HG02840 (cell line): ENCODE results near the gene KIF17.

Experiments
- ATAC-seq: cut with Tn5 transposase; IDR thresholded peaks from one replicate; pipeline ENCODE4 v1.9.1; 2021; ENCODE audit warnings: mild to moderate bottlenecking, moderate library complexity, moderate number of reproducible peaks; ENCODE audit not compliant: unreplicated experiment, low FRiP score

Gene KIF17

DNA sequence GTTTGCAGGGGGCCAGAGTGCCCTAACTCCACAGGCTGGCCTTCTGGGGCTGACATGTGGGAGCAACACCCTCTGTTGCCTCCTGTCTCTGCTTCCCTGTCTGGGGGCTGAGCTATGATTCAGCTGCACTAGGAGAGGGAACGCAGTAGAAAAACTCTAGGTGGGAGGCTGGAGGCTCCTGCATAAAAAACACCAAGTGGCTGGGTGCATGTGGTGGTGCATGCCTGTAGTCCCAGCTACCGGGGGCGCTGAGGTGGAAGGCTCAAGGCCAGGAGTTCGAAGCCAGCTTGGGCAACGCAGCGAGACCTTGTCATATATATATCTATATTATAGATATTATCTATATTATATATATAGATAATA lies 5.6 kb downstream of the KIF17 start:
- no peak for ATAC-seq

DNA sequence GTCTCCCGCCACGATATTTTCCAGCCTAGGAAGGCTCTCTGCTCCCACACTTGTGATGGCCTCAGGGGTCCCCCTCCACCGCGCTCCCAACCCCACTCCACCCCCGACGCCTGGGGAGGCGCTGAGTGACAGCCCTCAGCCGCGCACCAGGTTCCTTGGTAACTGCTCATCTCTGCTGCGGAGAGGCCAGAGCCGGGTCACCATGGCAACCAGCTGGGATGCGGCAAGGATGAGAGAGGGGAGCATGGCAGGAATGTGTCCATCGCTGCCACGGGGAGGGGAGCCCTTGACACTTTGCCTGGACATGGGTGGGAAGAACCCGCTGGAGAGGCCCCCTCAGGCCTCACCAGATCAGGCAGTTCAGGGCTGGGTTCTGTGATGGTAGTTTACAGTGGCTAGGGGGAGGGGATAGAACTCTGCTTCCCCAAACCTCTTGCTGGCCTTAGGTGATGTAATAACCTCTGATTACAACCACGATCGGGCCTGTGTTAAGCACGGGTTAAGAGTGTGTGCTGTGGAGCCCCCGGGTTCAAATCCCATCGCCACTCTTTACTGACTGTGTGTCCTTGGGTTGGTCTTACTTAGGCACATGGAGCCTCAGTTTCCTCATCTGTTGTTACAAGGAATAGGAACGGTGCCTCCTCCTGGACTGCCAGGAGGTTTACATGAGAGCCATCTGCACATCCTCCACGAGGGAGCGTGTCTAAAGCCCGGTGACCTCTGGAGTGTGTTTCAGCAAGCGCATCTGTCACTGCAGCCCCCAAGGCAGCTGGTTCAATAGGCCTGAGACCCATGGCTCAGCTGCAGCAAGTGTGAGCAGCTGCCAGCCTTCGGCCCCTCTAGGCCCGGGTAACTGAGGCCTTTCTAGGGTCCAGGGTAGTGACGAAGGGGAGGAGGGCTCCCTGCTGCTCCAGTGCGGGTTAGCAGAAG lies 6.3 kb downstream of the KIF17 start:
- no peak for ATAC-seq

DNA sequence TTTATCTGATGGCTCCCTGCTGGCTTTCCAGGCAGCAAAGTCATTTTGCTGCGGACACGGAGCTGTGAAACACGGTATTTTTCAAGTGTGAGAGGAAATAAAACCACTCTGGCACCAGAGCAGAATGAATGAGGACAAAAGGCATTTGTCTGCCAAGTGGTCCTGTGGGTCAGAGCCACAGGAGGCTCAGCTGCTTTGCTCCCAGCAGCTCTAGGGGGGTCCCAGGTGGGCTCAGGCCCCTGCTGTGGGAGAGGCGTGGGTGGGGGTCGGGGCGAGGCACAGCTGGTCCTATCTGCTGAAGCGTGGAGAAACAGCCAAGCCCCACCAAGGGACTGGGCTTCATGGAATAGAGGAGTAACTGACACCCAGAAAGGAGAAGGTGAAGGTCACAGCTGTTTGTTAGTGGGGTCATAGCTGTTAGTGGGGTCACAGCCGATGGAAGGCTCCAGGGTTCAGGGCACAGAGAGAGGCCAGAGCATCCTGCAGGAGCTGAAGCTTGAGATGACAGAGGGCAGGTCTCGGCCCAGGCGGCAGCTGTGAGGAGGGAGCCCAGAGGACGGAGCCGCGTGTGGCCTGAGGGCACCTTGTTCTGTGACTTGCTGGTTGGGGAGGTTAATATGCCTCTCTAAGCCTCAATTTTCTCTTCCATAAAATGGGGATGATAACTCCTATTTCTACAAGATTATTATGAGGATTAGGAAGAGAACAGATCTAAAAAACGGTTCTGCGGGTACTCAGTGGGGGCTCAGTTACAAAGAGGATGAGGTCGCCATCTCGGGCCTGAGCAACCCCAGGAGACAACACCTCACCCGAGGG lies 7.1 kb downstream of the KIF17 start:
- no peak for ATAC-seq

DNA sequence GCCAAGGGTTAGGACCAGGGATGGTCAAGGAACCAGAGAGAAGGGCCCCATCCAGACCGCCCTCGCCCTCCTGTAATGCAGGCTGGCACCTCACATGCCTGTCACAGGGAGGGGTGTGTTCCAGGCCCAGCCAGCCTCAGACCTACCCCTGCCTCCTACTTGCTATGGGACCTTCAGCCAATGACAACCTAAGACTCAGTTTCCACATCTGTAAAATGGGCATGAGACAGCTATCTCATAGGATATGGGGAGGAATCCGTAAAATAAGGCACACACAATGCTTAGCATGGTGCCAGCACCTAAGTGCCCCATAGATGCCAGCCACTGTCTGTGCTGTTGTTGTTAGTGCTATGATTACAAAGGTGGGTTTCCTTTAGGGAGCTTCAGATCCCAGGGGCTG lies 7.9 kb downstream of the KIF17 start:
- no peak for ATAC-seq

DNA sequence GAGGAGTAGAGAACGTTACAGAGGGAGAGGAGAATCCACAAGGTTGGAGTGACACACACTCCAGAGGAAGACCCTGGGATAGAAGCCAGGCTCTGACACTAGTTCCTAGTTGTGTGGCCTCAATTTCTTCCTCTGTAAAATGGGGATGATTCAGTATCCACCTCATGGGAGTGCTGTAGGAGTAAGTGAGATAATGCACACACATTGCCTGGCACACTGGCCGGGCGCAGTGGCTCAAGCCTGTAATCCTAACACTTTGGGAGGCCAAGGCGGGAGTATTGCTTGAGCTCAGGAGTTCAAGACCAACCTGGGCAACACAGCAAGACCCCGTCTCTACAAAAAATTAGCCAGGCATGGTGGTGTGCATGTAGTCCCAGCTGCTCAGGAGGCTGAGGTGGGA lies 8.9 kb downstream of the KIF17 start:
- no peak for ATAC-seq

DNA sequence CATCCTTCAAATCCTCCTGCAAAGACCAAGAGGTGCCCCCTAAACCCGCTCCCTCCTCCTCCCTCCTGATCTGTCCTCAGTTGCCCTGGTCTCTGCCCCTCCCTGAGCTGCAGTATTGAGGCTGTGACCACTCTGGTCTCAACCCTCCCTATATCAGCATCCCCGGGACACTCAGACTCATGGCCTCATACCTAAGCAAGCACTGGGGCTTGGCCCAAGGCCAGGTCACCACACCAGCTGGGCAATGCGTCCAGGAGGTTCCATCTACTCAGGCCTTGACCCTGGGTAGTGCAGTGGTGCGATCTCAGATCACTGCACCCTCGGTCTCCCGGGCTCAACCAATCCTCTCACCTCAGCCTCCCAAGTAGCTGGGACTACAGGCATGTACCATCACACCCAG lies 9.8 kb downstream of the KIF17 start:
- no peak for ATAC-seq

DNA sequence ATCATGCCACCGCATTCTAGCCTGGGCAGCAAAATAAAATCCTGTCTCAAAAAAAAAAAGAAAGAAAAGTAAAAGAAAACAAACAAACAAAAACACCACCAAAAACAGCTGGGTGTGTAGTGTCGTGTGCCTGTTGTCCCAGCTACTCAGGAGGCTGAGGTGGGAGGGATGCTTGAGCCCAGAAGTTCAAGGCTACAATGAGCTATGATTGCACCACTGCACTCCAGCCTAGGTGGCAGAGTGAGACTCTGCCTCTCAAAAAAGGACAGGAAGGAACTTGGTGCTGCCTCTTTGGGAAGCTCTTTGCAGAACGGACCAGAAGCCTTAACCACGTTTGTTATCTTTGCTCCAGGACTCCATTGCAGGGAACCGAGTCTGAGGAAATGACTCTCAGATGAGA lies 11.0 kb downstream of the KIF17 start:
- ATAC-seq, result no peak

DNA sequence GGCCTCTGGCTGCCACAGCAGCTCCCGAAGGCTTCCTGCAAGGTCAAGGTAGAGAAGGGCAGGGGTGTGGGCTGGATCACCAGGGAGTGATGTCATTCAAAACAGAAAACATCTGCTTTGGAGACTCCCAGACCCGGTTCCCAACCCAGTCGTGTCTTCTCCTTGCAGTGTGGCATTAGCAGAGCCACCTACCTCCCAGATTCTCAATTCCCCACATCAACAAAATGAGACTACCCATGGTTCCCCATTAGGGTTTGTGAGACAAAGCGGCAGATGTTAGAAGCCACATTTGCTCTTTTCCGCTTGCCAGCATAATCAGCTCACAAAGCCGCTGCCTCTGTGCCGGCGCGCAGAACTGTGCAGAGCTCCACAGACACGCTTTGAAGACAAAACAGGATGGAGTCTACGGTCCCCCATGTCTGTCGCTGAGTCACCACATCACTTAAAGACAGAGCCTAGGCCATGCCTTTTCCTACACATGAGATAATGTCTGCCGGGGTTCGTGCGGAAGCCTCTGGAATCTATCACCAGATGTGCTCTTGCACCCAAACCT lies 12.5 kb downstream of the KIF17 start:
- no peak for ATAC-seq

DNA sequence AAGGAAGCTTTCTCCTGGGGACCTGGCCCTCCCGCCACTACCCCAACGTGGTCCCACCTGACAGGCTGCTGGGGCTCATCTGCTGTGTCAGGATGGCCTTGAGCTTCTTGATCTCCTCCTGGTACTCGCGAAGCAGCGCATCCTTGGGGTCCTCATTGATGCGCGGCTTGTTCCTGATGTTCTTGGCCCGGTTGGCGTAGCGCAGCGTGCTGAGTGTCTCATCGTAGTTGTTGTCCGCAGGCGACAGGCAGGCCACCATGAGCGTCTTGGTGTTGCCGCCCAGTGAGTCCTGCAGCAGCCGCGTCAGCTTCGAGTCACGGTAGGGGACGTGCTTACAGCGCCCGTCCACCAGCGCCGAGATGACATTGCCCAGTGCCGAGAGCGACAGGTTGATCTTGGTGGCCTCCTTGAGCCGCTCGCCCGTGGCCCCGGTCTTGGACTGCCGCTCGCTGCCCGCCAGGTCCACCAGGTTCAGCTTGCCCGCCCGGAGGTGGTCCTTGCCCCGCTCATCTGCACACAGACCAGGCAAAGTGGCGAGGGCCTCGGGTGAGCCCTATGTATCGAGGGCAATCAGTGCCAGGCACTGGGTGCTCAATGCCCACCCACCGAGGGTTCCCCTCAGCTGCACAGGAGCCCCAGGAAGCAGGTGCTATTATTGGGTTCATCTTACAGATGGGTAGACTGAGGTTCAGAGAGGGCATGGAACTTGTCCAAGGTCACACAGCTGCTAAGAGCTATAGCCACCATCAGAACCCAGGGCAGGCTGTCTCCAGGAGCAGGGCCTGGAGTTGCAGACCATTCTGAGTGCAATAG lies 13.2 kb downstream of the KIF17 start:
- no peak for ATAC-seq

DNA sequence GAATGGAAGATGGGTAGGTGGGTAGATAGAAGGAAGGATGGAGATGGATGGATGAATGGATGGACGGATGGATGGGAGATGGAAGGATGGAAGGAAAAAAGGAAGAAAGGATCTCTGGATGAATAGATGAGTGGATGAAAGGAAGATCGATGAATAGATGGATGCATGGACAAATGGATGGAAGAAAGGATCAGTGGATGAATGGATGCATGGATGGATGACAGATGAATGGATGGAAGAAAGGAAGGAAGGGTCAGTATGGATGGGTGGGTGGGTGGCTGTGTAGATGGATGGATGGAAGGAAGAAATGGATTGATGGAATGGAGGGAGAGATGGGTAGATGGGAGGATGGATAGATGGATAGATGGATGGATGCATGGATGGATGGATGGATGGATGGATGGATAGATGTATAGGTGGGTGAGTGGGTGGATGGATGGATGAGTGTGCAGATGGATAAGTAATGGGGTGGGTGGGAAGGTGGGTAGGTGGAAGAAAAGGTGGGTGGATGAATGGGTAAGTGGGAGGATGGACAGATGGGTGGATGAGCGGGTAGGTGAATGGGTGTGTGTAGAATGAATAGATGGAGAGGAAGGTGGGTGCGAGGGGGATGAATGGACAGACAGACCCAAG lies 14.6 kb downstream of the KIF17 start:
- ATAC-seq, result no peak

DNA sequence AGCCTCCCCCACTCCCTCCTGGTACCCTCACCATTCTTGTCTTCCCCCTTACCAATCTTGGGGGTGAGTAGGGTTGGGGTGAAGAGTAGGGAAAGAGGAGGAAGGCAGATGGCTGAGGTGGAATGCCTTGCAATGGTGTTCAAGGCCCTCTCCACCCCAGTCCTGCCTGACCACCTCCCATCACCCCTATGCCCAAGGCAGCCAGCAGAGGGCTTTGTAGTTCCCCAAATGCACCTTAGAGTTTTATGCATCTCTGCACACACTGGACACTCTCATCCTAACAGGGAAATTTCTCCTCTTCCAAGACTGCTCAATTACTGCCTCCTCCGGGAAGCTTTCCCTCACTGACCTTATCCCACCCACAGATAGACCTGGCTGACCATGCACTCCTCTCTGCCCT lies 15.4 kb downstream of the KIF17 start:
- ATAC-seq, result no peak

DNA sequence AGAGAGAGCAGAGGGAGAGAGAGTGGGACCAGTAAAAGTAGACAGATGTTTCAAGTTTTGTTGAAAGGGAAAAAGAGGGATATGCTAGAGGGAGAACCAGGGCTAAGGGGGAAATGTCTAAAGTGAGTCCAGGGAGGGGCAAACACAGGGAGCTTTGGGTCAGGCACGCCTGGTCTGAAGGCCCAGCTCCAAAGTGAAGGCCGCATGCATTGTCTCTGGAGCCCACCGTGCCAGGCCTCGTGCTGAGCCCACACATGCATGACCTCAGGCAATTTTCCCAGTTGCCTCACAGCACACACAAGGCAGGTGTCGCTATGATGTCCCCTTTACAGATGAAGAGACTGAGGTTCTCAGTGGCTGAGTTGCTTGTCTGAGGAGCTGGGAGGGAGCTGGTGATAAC lies 16.0 kb downstream of the KIF17 start:
- ATAC-seq, result no peak

DNA sequence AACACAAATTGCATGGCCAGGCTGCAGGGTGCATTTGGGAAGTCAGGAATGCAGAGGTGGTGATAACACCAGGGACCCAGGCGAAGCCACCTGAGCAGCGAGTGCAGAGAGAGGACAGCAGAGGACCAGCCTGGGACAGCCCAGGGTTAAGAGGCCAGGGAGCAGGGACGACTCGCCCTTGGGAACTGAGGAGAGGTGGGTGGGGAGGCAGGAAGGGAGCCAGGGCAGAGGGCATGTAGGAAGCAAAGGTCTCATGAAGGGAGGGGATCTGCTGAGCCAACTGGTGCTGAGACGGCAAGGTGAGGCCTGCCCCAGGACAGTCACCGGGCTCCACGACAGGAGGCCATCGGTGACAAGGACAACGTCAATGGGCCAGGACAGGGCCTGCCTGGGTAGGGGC lies 16.4 kb downstream of the KIF17 start:
- ATAC-seq, result no peak

DNA sequence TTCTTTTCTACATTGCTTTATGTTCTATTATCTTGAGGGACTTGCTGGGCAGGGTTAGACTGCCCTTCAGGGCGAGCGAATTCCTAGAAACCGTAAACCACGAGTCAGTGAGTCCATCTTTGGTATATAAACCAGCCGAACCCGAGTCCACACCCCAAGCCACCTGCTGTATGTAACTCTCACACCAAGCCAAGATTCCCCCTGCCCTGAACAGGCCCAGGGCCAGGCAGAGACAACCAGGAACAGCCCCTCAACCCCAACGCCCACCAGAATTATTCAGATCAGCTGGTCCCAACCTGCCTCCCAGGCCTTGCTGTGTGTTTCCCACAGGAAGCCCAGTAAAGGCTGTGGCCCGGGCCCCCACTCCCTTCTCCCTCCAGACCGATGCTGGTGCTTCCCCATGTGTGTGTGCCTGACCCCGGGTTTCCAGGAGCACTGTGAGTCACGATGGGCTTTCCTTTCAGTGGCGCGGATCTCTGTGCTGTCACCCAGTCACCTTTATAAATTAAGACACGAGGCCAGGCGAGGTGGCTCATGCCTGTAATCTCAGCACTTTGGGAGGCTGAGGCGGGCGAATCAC lies 17.1 kb downstream of the KIF17 start:
- no peak for ATAC-seq

DNA sequence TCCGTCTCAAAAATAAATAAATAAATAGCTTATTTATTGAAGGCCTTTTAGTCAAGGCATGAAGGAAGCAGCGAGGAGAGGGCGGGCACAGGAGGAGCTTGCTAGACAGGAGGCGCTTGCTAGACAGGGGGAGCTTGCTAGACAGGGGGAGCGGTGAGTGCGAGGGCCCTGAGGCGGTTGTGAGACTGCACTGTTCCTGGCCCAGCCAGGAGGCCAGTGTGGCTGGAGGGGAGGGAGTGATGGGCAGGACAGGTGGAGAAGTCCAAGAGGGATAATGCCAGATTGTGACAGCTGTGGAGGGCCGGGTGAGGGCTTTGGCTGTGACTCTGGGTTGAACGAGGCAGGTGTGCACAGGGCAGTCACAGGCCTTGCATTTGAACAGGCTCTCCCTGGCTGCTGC lies 18.2 kb downstream of the KIF17 start:
- ATAC-seq, result no peak

DNA sequence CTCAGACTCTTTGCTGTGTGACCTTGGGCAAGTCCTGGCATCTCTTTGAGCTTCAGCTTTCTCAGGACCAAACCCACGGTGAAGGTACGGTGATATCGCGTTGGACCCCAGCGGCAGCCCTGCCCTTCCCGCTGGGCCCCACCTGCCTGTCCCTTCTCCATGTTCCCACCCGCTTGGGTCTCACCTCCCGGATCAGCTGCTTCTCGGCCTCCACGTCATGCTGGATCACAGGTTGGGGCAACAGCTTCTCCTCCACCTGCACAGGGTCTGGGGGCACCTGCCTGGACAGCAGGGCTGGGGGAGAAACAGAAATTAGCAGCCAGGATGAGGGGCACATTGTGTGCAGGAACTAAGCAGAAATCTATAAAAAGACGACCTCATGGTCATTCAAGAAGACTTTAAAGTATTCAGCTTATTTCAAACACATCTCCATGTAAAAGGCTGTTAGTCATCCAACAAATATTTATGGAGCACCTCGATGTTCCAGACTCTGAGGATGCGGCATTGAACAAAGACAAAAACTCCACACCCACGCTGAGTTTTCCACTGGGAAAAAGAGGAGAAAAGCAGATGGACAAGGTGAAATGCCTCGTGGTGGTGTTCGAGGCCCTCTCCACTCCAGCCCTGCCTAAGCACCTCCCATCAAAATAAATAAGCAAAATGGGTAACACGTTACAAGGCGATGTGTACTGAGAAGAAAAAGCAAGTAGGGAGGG lies 19.5 kb downstream of the KIF17 start:
- no peak for ATAC-seq

DNA sequence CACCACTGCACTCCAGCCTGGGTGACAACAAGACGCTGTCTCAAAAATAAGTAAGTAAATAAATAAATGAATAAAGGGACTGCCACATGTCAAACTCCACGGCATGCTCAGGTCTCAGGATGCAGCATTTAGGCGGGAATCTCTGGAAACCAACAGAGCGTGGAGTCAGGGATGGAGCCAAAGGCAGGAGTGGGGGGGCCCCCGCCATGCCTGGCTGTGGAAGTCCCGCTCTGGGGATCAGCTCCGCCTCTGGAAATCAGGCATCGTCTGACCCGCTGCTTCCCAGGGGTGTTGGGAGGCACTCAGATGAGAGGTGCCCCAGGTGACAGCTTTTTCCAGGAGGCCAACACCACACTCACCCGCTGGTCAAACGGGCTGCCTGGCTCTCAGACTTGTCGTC lies 20.2 kb downstream of the KIF17 start:
- no peak for ATAC-seq

DNA sequence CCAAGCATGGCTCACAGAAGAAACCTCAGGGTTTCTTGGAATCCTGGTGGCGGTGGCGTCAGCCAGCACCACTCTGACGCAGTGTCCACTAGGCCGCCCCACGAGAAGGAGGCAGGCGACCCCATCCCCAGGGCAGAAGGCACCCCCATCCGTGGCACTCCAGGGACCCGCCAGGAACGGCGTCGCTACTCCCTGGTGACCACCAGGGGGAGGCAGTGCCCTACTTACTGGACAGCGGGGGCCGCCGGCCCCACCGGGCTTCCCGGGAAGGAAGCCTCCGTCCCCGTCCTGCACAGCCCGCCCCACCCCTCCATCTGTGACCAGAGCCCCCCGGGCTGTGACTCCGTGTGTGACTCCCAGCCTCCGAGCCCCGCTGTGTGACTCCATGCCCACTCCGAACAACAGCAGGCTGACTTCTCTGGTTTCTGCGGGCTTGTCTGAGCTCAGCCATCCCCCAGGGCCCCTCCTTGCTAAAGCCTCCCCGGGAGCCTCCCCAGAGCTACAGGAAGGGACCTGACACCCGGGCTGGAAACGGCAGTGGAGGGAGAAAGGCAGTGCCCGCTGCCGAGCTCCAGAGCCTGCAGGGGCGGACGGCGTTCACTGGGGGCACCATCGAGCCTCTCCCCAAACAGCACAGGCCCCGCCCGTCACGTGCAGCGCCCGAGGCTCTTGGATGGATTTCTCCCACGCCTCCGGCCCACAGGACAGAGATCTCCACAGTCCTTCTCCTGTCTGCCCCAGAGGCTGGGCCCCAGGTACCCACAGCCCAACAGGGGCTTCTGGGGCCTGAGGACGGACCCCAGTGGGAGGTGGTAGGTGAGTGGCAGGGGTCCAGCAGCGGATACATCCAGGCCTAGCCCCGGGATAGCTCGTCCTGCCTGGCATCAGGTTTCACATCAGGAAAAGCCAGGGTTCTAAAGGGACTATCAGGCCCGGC lies 21.1 kb downstream of the KIF17 start:
- ATAC-seq, result peak; percentile 55
